Fibroblast of villous mesenchyme (primary cell): ENCODE results near the gene ELP4. TPM values are rescaled to one million over a fixed set of nuclear protein-coding genes. Genes with fewer than 3 reads are reported as not detected.
"Not testable (repeated sequence)": the region's sequence is repeated elsewhere in the genome, so short reads cannot be mapped to it uniquely, and the experiment has no call there.

Source experiments
- DNase-seq: peaks from one replicate; pipeline ENCODE4 v3.0.0-alpha.2; 2010; ENCODE audit warnings: low read depth
- H3K4me3 ChIP-seq: 2 replicates; pipeline ENCODE4 v1.5.1; 2011; ENCODE audit warnings: low read depth, mild to moderate bottlenecking, low read length
- total RNA-seq: library from RNA; depleted of rRNA; stranded (reverse); fragments of >200 nt; gene quantifications from 2 replicates; pipeline ENCODE4 v1.2.3, GENCODE V29; 2012
- TF ChIP-seq, protein P1 (sequence below): IDR thresholded peaks from 2 replicates; pipeline ENCODE4 v1.5.1; 2012; ENCODE audit warnings: low read depth, mild to moderate bottlenecking, low read length; ENCODE audit not compliant: insufficient read depth

The ELP4 gene
- total RNA-seq, 1 donor: 19.0 TPM

DNA sequence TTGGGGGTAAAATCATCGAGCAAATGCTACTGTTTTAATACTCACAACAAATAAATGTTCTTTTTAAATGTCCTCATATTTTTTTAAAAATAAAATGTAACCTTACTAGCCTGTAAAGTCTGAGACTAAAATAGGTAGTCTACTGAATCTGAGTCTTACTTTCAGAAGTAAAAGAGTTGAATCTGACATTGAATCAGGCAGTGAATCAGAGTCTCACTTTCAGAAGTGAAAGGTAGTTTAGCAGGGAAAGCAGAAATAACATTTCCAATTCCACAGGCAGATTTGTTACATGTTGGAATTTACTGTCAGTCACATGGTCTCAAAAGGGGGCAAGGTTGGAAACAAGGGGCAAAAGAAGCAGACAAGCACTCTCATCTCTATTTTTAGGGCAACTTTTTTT lies 143.0 kb downstream of the ELP4 start:
- H3K4me3 ChIP-seq: no peak overlapping the region
- TF ChIP-seq, protein P1, sequence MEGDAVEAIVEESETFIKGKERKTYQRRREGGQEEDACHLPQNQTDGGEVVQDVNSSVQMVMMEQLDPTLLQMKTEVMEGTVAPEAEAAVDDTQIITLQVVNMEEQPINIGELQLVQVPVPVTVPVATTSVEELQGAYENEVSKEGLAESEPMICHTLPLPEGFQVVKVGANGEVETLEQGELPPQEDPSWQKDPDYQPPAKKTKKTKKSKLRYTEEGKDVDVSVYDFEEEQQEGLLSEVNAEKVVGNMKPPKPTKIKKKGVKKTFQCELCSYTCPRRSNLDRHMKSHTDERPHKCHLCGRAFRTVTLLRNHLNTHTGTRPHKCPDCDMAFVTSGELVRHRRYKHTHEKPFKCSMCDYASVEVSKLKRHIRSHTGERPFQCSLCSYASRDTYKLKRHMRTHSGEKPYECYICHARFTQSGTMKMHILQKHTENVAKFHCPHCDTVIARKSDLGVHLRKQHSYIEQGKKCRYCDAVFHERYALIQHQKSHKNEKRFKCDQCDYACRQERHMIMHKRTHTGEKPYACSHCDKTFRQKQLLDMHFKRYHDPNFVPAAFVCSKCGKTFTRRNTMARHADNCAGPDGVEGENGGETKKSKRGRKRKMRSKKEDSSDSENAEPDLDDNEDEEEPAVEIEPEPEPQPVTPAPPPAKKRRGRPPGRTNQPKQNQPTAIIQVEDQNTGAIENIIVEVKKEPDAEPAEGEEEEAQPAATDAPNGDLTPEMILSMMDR: no peak
- DNase-seq: no peak

DNA sequence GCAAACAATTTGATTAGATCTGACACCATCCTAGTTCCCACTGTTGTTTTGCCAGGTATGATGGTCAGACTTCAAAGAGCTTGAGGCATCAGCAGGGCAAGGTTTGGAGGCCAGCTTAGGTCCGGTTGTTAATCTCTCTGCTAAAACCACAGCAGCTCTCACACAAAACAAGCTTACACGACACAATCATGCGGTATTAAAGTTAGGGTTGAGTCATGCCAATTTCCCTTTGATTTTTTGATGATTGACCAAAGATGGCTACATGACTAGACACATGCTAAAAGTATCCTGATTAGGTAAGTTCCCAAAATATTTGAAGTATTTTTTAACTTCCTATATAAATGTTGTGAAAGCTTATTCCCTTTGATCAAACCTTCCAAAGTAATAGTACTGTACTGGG lies 145.9 kb downstream of the ELP4 start:
- TF ChIP-seq, protein P1: no peak
- peak; percentile 42 for DNase-seq
- no peak overlapping the region for H3K4me3 ChIP-seq

DNA sequence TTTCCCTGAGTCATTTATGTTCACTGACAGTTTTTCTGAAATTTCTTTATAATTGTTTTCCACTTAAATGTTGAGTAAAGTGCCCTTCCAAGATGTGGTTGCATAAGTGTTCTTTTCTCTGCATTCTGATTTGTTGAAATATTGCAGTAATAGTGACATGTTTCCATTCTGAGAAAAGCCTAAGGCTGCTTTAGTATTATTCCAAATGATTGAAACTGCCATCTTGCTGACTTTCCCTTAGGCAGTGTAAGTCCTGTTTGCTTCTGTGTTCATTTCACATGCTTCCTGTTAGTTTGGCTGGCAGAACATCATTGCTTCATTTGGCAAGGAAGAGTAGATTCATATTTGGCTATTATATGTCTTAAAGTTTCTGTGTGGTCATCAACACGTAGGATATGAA lies 146.5 kb downstream of the ELP4 start:
- no peak overlapping the region for H3K4me3 ChIP-seq

DNA sequence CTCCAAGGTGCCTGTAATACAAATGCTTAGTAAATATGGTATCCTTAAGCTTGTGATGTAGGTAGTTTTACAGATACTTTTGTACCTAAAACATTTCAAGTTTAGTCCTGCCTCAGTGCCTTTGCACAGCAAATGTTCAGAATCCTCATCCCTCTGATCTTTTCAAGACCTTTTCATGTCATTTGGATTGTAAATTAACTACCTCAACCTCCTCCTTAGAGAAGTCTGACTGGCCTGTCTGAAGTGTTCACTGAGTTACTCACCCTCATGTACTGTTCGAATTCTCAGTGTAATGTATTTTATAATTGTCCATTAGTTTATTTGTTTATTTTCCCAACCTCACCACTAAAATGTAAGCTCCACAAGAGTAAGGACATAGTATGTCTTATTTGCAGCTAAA lies 147.5 kb downstream of the ELP4 start:
- TF ChIP-seq, protein P1: no peak
- no peak for DNase-seq
- no peak overlapping the region for H3K4me3 ChIP-seq

More for the DNA sequence above, 146.5 kb downstream of the ELP4 start:
- TF ChIP-seq, protein P1: no peak
- peak; percentile 14 for DNase-seq

DNA sequence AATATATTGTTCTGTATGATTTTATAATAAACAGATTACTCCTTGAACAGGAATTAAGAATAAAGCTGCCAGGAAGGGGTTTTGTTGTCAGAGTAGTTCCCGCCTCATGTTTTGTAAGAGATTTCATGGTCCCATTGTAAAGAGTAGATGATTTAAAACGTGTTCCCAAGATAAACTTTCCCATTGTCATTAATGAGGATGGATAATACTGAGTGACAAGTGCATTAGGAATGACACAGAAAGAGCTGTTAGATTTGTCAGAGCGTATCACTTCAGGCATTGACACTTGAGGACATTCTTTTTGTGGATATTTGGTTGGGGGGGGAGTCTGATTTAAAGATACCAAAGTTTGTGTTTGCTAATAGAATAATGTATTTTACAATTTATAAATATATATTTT lies 154.6 kb downstream of the ELP4 start:
- TF ChIP-seq, protein P1: no peak
- H3K4me3 ChIP-seq: no peak overlapping the region
- no peak for DNase-seq

DNA sequence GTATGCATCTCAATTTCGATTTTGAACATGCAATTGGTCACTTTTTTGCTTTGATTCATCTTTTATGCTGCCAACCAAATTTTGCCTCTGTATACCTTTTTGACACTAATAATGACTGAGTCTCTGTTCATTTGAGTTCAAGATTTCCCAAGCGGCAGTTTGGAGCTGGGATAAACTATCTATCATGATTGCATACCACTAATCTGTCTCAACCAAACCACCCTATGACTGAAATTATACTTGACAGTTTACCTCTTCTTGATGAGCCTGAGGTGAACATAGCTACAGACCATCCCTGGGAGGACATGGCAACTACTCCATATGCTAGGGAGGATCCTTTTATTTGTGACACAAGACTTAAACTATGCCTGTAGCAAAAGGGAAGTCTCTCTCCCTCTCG lies 155.4 kb downstream of the ELP4 start:
- no peak for DNase-seq
- TF ChIP-seq, protein P1: no peak
- H3K4me3 ChIP-seq: no peak overlapping the region

DNA sequence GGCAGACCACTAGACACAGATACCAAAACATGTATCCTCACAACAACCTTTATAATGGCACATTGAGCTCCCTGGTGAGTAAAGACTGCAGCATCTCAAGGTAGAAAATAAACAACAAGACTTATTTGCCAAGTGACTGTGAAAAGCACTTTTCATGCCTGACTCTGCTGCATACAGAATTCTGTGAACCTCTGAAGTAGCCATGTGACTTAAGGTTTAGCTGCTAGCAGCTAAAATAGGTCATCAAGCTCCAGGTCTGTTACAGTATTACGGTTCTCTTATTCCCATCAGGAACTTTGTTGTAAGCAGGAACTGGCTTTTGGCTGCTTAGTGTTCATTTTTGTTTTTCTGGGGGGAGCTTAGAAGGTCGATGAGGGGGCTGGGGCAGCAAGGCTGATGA lies 162.1 kb downstream of the ELP4 start:
- TF ChIP-seq, protein P1: no peak
- no peak overlapping the region for H3K4me3 ChIP-seq
- DNase-seq: no peak

DNA sequence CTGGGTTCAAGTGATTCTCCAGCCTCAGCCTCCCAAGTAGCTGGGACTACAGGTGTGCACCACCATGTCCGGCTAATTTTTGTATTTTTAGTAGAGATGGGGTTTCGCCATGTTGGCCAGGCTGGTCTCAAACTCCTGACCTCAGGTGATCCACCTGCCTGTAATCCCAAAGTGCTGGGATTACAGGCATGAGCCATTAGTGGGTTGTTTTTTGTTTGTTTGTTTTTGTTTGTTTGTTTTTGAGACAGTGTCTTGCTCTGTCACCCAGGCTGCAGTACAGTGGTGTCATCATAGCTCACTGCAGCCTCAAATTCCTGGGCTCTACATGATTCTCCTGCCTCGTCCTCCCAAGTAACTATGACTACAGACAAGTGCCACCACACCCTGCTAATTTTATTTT lies 163.5 kb downstream of the ELP4 start:
- H3K4me3 ChIP-seq, DNase-seq: not testable (repeated sequence)
